Measurements from ENCODE around the gene APBA2.

The APBA2 gene

GRCh38 chr15:28942046-28942445, 56.3 kb downstream of the APBA2 start:
- no peak for DNase-seq

GRCh38 chr15:28942571-28942970, 56.8 kb downstream of the APBA2 start:
- DNase-seq: no peak

GRCh38 chr15:28943146-28943545, 57.4 kb downstream of the APBA2 start:
- no peak for DNase-seq

- no peak for DNase-seq
These were observed 57.9 kb downstream of the APBA2 start for GRCh38 chr15:28943611-28944230.

- no peak for DNase-seq
These were observed 58.5 kb downstream of the APBA2 start for GRCh38 chr15:28944286-28944685.

- no peak for DNase-seq
These were observed 59.0 kb downstream of the APBA2 start for GRCh38 chr15:28944696-28945300.

- no peak for DNase-seq
These were observed 60.0 kb downstream of the APBA2 start for GRCh38 chr15:28945626-28946230.

GRCh38 chr15:28946803-28947202, 61.0 kb downstream of the APBA2 start:
- DNase-seq: no peak

GRCh38 chr15:28947221-28947674, 61.5 kb downstream of the APBA2 start:
- DNase-seq: no peak

- DNase-seq: no peak
These were observed 62.3 kb downstream of the APBA2 start for GRCh38 chr15:28948036-28948435.

- no peak for DNase-seq
These were observed 65.1 kb downstream of the APBA2 start for GRCh38 chr15:28950916-28951315.

GRCh38 chr15:28952666-28953491, 67.1 kb downstream of the APBA2 start:
- DNase-seq: no peak

- DNase-seq: no peak
These were observed 67.9 kb downstream of the APBA2 start for GRCh38 chr15:28953573-28954195.

GRCh38 chr15:28954466-28955159, 68.8 kb downstream of the APBA2 start:
- no peak for DNase-seq

- DNase-seq: no peak
These were observed 69.6 kb downstream of the APBA2 start for GRCh38 chr15:28955160-28955992.

- DNase-seq: no peak
These were observed 70.2 kb downstream of the APBA2 start for GRCh38 chr15:28955993-28956421.

GRCh38 chr15:28956491-28956890, 70.7 kb downstream of the APBA2 start:
- DNase-seq: no peak

GRCh38 chr15:28957606-28958498, 72.1 kb downstream of the APBA2 start:
- DNase-seq: no peak

- DNase-seq: no peak
These were observed 73.6 kb downstream of the APBA2 start for GRCh38 chr15:28959326-28959725.

GRCh38 chr15:28960979-28961378, 75.2 kb downstream of the APBA2 start:
- DNase-seq: no peak
